ENCODE results near the gene TP63.
"Not testable (repeated sequence)": the region's sequence is repeated elsewhere in the genome, so short reads cannot be mapped to it uniquely, and the experiment has no call there.

TP63 gene

GRCh38 chr3:189721873-189722665 lies 90.9 kb downstream of the TP63 start:
- no peak for DNase-seq

DNA sequence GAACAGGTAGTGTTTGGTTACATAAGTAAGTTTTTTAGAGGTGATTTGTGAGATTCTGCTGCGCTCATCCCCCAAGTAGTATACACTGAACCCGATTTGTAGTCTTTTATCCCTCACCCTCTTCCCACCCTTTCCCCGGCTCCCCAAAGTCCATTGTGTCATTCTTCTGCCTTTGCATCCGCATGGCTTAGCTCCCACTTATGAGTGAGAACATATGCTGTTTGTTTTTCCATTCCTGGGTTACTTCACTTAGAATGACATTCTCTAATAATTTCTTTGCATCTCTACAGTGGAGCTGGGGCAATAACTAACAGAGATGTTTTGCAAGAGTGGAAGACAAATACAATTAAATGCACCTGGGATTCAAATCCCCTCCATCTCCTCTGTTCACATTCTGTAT lies 93.2 kb downstream of the TP63 start:
- DNase-seq: no peak

DNA sequence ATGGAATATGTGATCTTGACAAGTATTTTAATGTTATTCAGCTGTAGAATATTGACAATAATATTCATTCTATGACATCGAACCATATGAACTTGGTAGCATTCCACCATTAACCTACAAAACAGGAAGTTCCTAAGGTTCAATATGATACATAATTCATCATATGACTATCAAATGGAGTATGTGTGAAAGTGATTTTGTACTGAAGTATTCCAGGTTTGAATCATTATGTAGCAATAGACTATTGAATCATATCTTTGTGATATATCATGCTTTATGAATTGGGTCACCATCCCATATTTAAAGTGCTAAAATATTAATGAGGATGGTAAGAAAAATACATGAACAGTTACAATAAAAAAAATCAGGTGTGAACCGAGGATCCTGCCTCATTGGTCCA lies 95.1 kb downstream of the TP63 start:
- no peak for DNase-seq

- DNase-seq: no peak
These were observed 96.0 kb downstream of the TP63 start for GRCh38 chr3:189727158-189727557.

DNA sequence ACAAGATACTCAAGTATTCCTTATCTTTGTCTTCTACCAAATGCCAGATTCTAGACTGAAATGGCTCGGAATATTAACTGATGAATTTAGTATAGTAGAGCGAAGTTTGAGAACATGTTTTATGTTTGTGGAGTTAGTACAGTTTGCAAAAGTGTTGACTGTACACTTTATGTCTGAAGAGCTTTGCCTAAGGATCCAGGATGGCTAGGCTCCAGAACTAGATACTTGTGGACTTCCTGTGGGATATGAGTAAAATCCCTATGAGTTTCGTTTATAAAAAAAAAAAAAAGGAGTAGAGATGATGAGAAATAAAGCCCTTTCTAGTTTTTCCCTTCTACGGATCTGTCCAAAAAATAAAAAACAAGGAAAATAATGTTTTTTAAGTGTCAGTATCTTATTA lies 96.7 kb downstream of the TP63 start:
- DNase-seq: no peak

DNA sequence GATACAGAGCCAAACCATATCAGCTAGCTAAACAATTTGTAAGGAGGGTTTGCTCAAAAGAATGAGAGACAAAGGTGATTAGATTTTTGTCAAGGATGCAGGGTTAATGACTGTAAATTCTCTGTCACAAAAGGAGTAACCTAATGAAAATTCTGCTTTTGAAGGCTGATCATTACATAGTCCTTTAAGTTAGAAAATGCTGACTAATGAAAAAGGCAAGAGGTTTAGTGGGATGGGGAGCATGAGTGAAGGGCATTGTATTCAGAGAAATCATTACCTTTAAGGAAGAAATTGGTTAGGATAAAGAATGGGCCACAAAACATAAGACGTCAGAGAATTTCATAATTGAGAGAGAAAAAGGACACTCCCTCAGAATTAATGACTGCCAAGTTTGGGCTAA lies 97.7 kb downstream of the TP63 start:
- DNase-seq: no peak

DNA sequence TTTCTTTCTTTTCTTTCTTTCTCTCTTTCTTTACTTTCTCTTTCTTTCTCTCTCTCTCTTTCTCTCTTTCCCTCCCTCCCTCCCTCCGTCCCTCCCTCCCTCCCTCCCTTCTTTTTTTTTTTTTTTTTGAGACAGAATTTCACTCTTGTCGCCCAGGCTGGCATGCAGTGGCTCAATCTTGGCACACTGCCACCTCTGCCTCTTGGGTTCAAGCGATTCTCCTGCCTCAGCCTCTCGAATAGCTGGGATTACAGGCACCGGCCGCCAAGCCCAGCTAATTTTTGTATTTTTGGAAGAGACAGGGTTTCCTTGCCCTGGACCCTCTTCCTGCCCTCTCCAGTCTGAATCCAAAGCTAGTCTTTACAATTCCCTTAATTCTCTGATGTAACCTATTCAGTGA lies 102.9 kb downstream of the TP63 start:
- DNase-seq: no peak

DNA sequence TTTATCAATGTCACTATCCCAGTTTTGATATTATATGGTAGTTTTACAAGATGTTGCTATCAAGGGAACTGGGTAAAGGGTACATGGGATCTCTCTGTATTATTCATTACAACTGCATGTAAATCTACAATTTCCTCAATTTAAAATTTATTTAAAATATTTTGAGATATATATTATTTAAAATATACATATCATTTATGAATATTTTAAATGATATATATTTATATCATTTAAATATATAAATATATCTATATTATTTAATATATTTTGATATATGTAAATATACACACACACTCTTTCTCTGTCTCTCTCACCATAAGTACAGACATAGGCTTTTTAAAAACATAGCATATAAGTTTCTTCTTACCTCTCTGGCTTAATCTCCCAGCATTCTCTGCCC lies 104.7 kb downstream of the TP63 start:
- DNase-seq: no peak

GRCh38 chr3:189737071-189737470 lies 105.9 kb downstream of the TP63 start:
- DNase-seq: no peak

- DNase-seq: no peak
These were observed 106.4 kb downstream of the TP63 start for GRCh38 chr3:189737619-189738018.

- DNase-seq: no peak
These were observed 108.2 kb downstream of the TP63 start for GRCh38 chr3:189739378-189739777.

DNA sequence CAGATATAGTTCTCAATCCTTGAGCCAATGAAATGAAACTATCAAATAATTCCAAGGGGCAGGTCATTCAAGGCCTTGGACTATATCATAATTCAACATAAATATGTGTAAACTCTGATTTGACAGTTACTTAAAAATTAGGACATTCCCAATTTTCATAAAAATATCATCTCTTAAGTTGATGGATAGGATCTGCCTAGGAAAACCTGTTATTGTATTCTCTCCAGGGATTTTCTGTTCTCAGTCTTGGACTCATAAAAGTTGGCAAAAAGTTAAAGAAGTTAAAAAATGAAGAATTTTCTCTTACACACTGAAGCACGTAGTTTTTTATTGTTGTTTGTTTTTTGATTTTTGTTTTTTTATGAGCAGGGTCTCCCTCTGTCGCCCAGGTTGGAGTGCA lies 109.0 kb downstream of the TP63 start:
- DNase-seq: no peak

GRCh38 chr3:189744235-189744634 lies 113.0 kb downstream of the TP63 start:
- DNase-seq: no peak

GRCh38 chr3:189745622-189746021 lies 114.4 kb downstream of the TP63 start:
- DNase-seq: no peak

- no peak for DNase-seq
These were observed 116.9 kb downstream of the TP63 start for GRCh38 chr3:189748046-189748445.

DNA sequence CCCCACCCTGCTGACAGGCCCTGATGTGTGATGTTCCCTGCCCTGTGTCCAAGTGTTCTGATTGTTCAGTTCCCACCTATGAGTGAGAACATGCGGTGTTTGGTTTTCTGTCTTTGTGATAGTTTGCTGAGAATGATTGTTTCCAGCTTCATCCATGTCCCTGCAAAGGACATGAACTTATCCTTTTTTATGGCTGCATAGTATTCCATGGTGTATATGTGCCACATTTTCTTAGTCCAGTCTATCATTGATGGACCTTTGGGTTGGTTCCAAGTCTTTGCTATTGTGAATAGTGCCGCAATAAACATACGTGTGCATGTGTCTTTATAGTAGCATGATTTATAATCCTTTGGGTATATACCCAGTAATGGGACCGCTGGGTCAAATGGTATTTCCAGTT lies 119.8 kb downstream of the TP63 start:
- not testable (repeated sequence) for DNase-seq

GRCh38 chr3:189754356-189754755 lies 123.2 kb downstream of the TP63 start:
- DNase-seq: no peak

DNA sequence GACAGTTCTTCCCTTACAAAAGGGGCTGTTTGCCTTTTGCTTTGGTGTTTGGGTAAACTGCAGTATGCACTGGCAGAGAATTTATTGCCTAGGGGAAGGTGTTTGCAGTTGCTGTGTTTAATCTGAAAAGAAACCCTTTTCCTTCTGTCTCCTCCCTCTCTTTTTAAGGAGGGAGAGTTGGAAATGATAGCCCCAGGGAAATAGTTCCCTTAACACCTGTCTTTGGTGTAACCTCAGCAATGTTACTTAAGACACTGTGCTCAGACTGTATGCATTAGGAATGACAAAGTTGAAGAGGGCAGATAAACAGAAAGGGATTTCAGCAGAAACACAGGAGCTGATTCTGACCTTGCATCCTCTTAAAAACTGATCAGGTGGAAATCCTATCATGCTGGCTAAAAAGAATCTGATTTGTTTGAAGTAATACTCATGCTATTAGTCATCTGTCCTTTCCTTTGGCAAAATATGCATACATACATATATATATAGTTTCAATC lies 125.4 kb downstream of the TP63 start:
- DNase-seq: no peak

DNA sequence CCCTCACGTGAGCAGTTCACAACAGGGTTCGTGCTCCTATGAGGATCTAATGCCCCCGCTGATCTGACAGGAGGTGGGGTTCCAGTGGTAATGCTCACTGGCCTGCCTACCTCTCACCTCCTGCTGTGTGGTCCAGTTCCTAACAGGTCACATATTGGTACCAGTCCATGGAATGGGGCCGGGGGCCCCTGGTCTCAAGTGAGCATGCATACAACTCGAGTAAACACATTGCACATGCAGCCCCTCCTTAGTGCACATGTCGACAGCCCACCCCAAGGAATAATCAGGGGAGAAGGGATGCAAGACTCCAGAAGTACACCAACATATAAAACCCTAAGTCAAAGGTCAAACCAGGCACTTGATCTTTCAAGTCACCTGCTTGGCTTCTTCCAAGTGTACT lies 127.0 kb downstream of the TP63 start:
- no peak for DNase-seq

GRCh38 chr3:189766416-189766815 lies 135.2 kb downstream of the TP63 start:
- DNase-seq: no peak

DNA sequence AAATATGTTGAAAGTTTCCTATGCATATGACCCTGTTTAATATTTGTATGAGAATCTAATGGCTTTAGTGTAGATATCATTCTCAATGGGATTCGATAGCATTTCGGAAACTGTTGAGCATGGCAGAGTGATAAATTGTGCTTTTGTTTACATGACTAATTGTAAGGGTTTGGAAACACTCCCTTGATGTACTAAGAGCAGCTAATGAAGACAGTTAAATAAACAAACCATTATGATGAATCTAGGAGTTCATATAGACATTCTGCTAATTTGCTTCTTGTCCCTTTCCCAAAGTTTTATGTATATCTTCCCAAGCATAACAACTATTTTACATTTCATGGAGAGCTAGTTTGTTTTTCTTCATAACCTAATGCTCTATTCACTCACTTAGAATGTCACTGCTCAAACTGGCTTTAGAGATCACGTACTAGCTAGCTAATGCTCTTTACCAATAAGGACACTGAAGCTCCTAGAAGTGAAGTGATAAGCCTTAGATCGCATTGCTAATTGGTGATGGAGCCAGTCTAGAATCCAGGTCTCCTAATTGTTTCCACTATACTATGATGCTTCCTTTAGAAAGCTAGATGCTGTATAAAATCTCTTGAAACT lies 140.8 kb downstream of the TP63 start:
- DNase-seq: no peak

DNA sequence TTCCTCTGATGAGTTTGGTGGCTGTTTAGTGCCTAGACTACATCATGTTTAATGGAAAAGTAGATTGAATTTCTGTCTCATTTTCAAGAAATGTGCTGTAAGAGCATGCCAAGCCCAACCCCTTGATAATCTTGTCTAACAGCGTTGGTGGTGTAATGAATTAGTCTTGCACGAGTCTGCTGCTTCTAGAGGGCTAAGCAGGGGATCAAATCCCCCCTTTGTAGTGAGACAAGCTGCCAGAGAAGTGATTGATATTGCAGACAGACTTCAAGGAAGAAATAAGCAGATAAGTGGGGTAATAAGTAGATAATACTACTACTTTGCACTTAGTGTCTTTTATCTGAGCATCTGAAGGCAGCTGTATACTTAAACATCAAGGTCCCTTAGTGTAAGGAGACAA lies 141.4 kb downstream of the TP63 start:
- no peak for DNase-seq

- no peak for DNase-seq
These were observed 141.9 kb downstream of the TP63 start for GRCh38 chr3:189773056-189773455.

All from amygdala (tissue), 56 donors.